Activated T-helper 17 cell treated with anti-CD3 and anti-CD28 coated beads, Interleukin-2, amount 50 U/mL, for 72 hours (primary cell): ENCODE data around the gene OR2D2. TPM values are rescaled to one million over a fixed set of nuclear protein-coding genes. Genes with fewer than 3 reads are reported as not detected.
"Not testable (repeated sequence)": the region's sequence is repeated elsewhere in the genome, so short reads cannot be mapped to it uniquely, and the experiment has no call there.

Experiments used
- ATAC-seq: fragments of 150-1000 bp; cut with Tn5 transposase; replicated peaks from 2 replicates; pipeline ENCODE4 v1.10.0; 2021; ENCODE audit warnings: mild to moderate bottlenecking, moderate library complexity
- H3K27ac Mint-ChIP-seq: one replicate; pipeline ENCODE4 v1.8.0; 2022; ENCODE audit warnings: mixed read lengths
- H3K27me3 Mint-ChIP-seq: one replicate; pipeline ENCODE4 v1.8.0; 2022; ENCODE audit warnings: mixed read lengths
- H3K36me3 Mint-ChIP-seq: one replicate; pipeline ENCODE4 v1.8.0; 2022; ENCODE audit warnings: low read depth, mild to moderate bottlenecking, mixed read lengths
- H3K4me1 Mint-ChIP-seq: one replicate; pipeline ENCODE4 v1.8.0; 2022; ENCODE audit warnings: mixed read lengths
- H3K4me3 Mint-ChIP-seq: one replicate; pipeline ENCODE4 v1.8.0; 2022; ENCODE audit warnings: mild to moderate bottlenecking, mixed read lengths
- H3K9me3 Mint-ChIP-seq: one replicate; pipeline ENCODE4 v1.8.0; 2022; ENCODE audit warnings: mixed read lengths
- total RNA-seq, 2 donors: library from RNA; stranded (reverse); gene quantifications; one replicate each; pipeline ENCODE4 v1.2.3, GENCODE V29; 2022

Gene OR2D2
- total RNA-seq, 2 donors from 2014 or later, result not detected

DNA sequence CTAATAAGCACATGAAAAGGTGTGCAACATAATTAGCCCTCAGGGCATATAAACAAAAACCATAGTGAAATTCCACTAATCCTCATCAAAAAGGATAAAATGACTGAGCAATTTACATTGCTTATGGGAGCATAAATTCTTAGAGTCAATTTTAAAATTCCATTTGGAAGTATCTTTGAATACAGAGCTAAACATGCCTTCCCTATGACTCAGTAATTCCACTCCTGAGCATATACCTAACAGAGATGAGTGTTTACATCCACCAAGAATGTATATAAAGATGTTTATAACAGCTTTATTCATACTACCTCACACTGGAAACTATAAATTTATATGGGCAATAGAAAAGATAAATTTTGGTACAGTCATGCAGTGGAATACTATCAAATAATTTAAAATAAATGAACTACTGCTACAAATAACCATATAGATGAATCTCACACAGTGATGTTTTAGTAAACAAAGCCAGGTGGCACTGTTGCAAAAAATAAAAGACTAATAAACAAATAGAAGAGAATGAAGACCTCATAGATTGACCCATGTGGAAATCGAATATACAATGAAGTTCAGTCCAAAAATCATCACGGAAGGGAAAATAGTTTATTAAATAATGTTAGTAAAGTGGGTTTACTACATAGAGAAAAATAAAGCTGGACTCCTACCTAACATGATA, 8.2 kb upstream of the OR2D2 start:
- Mint-ChIP-seq H3K4me3 (no peak overlapping the region), H3K9me3 (no peaks in the 10 kb centered on the region), H3K27ac (no peak overlapping the region), H3K27me3 (peaks cover 29% of the 10 kb centered on the region), H3K4me1 (no peaks in the 10 kb centered on the region), H3K36me3 (no peaks in the 10 kb centered on the region)
- ATAC-seq, result no peak

DNA sequence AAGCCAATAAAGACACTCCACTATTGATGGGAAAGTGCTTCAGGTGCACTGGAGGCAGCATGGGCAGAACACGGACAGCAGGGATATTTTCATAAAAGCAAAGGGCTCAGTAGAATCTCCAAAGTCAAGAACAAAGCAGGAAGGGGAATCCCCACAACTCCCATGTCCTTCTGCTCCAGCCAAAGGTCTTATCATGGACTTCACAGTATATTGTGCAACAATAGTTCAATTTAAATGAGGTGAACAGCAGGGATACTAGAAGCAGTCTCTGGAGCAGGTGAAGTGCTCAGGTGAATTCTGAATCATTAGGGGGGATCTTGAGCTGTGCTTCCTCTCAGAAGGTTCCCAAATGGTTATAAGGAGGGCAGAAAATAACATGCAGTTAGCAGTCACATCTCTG, 6.6 kb upstream of the OR2D2 start:
- H3K9me3 Mint-ChIP-seq, result no peaks in the 10 kb centered on the region
- H3K27me3 Mint-ChIP-seq, result peaks cover 29% of the 10 kb centered on the region
- no peaks in the 10 kb centered on the region for H3K36me3 Mint-ChIP-seq
- no peak overlapping the region for H3K27ac Mint-ChIP-seq
- H3K4me1 Mint-ChIP-seq, result no peaks in the 10 kb centered on the region
- no peak for ATAC-seq
- H3K4me3 Mint-ChIP-seq, result no peak overlapping the region

DNA sequence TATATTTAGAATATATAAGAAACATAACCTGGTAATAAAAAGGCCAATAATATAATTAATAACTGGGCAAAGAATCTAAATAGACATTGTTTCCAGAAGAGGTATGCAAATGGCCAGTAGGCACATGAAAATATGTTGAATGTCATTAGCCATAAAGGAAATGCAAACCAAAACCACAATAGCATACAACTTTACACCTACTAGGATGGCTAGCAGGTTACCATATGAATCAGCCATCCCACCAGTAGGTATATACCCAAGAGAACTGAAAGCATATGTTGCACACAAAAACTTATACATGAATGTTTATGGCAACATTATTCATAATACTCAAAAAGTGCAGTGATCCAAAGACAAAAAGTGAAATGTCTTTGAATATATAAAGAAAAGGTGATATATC, 2.7 kb upstream of the OR2D2 start:
- H3K9me3 Mint-ChIP-seq, result no peaks in the 10 kb centered on the region
- peaks cover 32% of the 10 kb centered on the region for H3K27me3 Mint-ChIP-seq
- no peak overlapping the region for H3K4me3 Mint-ChIP-seq
- no peaks in the 10 kb centered on the region for H3K36me3 Mint-ChIP-seq
- H3K27ac Mint-ChIP-seq, result no peak overlapping the region
- peak; percentile 69 for ATAC-seq
- H3K4me1 Mint-ChIP-seq, result no peaks in the 10 kb centered on the region

DNA sequence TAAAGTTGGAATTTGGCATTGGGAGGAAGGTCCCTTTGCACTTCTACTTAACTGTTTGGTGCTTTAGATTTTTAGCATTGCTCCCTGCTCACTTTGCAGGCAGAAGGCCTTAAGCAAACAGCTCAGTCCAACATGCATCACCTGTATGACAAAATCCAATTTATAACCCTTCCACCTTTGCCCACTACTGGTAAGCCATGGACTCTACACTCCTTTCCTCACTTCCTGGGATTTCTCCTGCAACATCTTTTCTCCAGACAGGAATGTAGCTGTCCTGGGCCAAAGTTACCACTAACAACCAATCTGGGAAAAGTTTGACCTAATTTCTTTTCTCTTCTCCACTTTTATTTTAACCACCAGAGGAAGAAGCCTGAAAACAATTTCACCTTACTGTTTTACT, 1.8 kb upstream of the OR2D2 start:
- H3K4me3 Mint-ChIP-seq, result no peak overlapping the region
- H3K9me3 Mint-ChIP-seq, result no peaks in the 10 kb centered on the region
- H3K4me1 Mint-ChIP-seq, result no peaks in the 10 kb centered on the region
- no peak for ATAC-seq
- no peak overlapping the region for H3K27ac Mint-ChIP-seq
- no peaks in the 10 kb centered on the region for H3K36me3 Mint-ChIP-seq
- peaks cover 34% of the 10 kb centered on the region for H3K27me3 Mint-ChIP-seq

DNA sequence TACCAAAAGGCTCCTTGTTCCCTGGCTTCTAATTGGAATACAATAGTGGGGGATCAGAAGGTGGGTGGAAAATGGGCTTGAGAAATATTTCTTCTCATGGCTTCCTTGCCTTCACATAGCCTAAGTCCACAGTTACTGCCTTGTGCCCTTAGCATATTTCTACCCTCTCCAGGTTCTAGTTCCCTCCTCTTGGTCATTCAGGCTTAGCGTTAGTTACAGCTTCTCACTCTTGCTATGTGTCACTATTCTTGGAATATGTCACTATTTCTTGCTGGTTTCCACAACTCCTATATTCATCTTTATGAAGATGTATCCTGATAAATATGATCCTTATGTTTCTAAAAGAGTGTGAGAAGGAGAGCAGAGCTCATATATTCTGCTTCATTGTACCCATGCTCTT, 2.5 kb downstream of the OR2D2 start:
- H3K9me3 Mint-ChIP-seq, result no peaks in the 10 kb centered on the region
- no peak for ATAC-seq
- no peak overlapping the region for H3K4me3 Mint-ChIP-seq
- no peak overlapping the region for H3K27ac Mint-ChIP-seq
- H3K4me1 Mint-ChIP-seq, result no peaks in the 10 kb centered on the region
- peaks cover 18% of the 10 kb centered on the region for H3K27me3 Mint-ChIP-seq
- no peaks in the 10 kb centered on the region for H3K36me3 Mint-ChIP-seq

DNA sequence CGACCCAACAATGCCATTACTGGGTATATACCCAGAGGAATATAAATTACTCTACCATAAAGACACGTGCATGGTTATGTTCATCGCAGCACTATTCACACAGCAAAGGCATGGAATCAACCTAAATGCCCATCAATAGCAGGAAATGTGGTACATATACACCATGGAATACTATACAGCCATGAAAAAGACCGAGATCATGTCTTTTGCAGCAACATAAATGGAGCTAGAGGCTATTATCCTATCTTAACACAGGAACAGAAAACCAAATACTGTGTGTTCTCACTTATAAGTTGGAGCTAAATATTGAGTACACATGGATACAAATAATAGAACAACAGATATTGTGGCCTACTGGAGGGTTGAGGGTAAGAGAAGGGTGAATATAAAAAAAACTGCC, 3.5 kb downstream of the OR2D2 start:
- no peaks in the 10 kb centered on the region for H3K9me3 Mint-ChIP-seq
- no peak overlapping the region for H3K4me3 Mint-ChIP-seq
- ATAC-seq, result no peak
- H3K27me3 Mint-ChIP-seq, result peaks cover 25% of the 10 kb centered on the region
- no peaks in the 10 kb centered on the region for H3K36me3 Mint-ChIP-seq
- no peaks in the 10 kb centered on the region for H3K4me1 Mint-ChIP-seq
- no peak overlapping the region for H3K27ac Mint-ChIP-seq

DNA sequence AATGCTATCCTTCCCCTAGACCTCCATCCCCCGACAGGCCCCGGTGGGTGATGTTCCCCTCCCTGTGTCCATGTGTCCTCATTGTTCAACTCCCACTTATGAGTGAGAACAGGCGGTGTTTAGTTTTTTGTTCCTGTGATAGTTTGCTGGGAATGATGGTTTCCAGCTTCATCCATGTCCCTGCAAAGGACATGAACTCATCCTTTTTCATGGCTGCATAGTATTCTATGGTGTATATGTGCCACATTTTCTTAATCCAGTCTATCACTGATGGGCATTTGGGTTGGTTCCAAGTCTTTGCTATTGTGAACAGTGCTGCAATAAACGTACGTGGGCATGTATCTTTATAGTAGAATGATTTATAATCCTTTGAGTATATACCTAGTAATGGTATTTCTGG, 4.6 kb downstream of the OR2D2 start:
- H3K27ac Mint-ChIP-seq, H3K4me3 Mint-ChIP-seq, H3K4me1 Mint-ChIP-seq, H3K36me3 Mint-ChIP-seq, H3K9me3 Mint-ChIP-seq, ATAC-seq: not testable (repeated sequence)
- H3K27me3 Mint-ChIP-seq, result peaks cover 29% of the 10 kb centered on the region

DNA sequence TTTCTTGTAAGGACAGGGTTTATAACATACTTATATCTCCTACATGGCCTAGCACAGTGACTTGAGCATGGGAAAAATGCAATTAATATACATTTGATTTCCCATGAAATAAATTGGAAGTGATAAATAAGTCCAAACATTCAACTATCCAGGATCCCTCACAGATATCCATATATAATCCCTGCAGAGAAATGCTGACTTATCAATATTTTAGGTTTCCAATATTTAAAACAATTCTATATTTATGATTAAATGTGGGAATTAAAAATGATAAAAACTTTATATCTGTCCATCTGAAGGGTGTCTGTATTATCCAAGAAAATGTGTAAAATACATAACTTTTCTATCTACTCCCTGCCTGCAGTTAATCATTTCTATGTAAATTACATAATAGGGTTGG, 9.5 kb downstream of the OR2D2 start:
- H3K27ac Mint-ChIP-seq, result no peak overlapping the region
- H3K4me3 Mint-ChIP-seq, result no peak overlapping the region
- H3K27me3 Mint-ChIP-seq, result peaks cover 29% of the 10 kb centered on the region
- H3K36me3 Mint-ChIP-seq, result no peaks in the 10 kb centered on the region
- no peaks in the 10 kb centered on the region for H3K9me3 Mint-ChIP-seq
- H3K4me1 Mint-ChIP-seq, result no peaks in the 10 kb centered on the region
- no peak for ATAC-seq

DNA sequence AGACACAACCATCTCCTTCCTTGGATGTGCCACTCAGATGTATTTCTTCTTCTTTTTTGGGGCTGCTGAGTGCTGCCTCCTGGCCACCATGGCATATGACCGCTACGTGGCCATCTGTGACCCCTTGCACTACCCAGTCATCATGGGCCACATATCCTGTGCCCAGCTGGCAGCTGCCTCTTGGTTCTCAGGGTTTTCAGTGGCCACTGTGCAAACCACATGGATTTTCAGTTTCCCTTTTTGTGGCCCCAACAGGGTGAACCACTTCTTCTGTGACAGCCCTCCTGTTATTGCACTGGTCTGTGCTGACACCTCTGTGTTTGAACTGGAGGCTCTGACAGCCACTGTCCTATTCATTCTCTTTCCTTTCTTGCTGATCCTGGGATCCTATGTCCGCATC, 15.4 kb downstream of the OR2D2 start:
- Mint-ChIP-seq H3K4me1 (no peaks in the 10 kb centered on the region), H3K27me3 (peaks cover 26% of the 10 kb centered on the region), H3K36me3 (no peaks in the 10 kb centered on the region), H3K4me3 (no peak overlapping the region), H3K27ac (no peak overlapping the region), H3K9me3 (no peaks in the 10 kb centered on the region)
- ATAC-seq, result no peak

DNA sequence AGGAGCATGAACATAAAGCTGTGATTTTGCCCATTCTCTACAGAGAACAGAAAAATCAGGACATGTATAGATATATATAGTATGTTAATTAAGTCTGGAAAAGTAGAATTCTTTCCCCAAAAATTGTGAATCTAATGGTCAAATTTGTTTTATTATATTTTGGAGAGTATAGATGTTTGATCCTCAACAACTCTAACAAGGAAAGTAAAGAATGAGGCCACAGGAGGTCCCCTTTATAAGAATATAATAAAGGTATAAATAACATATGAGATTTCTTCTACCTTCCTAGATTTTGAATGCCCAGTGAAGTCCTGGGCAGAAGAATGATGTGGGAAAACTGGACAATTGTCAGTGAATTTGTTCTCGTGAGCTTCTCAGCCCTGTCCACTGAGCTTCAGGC, 16.0 kb downstream of the OR2D2 start, which contains the start of gene OR10A4:
Gene OR10A4 (plus strand): TSS at position 301 of the 400 bp plus-strand sequence. CDS start 23 bp downstream, at position 324.
- no peaks in the 10 kb centered on the region for H3K9me3 Mint-ChIP-seq
- H3K36me3 Mint-ChIP-seq, result no peaks in the 10 kb centered on the region
- no peak within 1 kb of the TSS for H3K27ac Mint-ChIP-seq
- H3K4me1 Mint-ChIP-seq, result no peaks in the 10 kb centered on the region
- H3K4me3 Mint-ChIP-seq, result no peak within 1 kb of the TSS
- ATAC-seq, result no peak
- peaks cover 24% of the 10 kb centered on the region for H3K27me3 Mint-ChIP-seq

DNA sequence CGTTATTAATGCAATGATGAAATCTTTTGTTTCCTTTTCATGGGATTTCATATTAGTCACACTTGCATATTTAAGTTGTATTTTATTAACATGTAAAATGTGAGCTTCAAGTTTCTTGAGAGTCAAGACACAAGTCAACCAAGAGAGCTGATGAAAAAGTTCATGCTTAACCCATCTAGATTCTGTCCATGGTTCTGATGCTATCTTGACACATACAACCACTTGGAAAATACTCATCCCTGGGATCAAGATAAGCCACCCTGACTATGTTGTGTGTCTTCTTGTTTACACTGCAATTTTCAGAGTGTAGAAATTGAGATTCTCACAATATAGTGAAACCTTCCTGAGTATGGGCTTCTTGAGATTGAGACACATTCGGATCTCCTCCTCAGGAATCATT, 16.5 kb downstream of the OR2D2 start:
- H3K36me3 Mint-ChIP-seq, result no peaks in the 10 kb centered on the region
- peaks cover 23% of the 10 kb centered on the region for H3K27me3 Mint-ChIP-seq
- H3K4me3 Mint-ChIP-seq, result no peak overlapping the region
- H3K9me3 Mint-ChIP-seq, result no peaks in the 10 kb centered on the region
- ATAC-seq, result no peak
- H3K4me1 Mint-ChIP-seq, result no peaks in the 10 kb centered on the region
- H3K27ac Mint-ChIP-seq, result no peak overlapping the region

DNA sequence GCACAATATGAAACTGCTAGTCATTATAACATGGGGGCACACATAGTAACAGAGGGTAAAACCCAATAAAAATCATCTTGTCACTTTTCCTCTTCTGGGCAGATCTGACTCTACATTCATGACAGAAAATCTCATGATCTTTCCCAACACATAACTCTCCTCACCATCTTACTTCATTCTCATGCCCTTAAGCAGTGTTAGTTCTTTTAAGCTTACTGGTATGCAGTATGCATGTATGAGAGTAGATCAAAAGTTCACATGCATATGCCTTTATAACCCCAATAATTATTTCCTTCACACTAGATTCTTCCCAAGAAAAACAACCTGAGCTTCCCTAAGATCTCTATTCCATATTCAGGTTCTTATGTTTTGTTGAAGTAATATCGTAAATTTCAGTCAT, 21.0 kb downstream of the OR2D2 start:
- Mint-ChIP-seq H3K27me3 (peaks cover 13% of the 10 kb centered on the region), H3K4me1 (no peaks in the 10 kb centered on the region), H3K4me3 (no peak overlapping the region), H3K9me3 (no peaks in the 10 kb centered on the region), H3K36me3 (no peaks in the 10 kb centered on the region), H3K27ac (no peak overlapping the region)
- ATAC-seq, result no peak

DNA sequence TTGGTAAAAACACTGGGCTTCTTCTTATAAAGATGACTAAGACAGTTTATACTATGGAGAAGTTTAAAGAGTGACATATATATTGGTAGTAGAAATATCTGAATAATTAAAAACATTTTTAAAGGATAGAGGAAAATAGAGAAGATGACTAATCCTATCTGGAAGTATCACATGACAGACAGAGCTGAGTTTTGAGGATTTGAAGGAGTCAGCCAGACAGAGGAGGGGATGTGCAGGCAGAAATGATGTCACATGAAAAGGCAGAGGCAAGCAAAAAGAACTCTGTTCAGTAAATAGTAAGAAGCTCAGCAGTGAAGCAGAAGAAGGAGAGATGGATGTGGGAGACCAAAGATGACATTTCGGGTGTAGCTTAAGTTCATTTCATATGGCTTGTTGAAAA, 27.9 kb downstream of the OR2D2 start:
- Mint-ChIP-seq H3K27ac (no peak overlapping the region), H3K9me3 (peaks cover 5% of the 10 kb centered on the region), H3K36me3 (no peaks in the 10 kb centered on the region), H3K4me1 (no peaks in the 10 kb centered on the region), H3K27me3 (peaks cover 17% of the 10 kb centered on the region), H3K4me3 (no peak overlapping the region)
- no peak for ATAC-seq

DNA sequence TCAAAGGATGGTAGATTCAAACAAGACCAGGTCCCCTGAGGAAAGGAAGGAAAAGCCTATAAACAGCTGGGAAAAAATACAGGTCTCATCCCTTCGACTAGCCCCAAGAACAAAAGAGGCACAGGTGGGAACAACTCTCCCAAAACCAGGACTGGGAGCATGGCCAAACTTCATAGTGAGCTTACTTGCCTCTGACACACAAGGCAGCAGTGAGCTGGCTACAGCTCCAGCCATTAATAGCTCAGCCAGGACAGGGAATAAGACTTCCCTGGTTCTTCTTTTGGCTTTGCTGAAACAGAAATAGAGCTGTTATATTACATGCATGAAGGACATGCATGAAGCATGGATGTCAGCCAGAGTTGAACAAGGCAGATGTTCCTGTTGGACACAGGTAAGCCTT, 29.3 kb downstream of the OR2D2 start, which contains the start of gene OR10A2:
Gene OR10A2 (plus strand): TSS at position 97 of the 400 bp plus-strand sequence. CDS start 6,698 bp downstream, outside the sequence.
- H3K27ac Mint-ChIP-seq, result no peak within 1 kb of the TSS
- ATAC-seq, result no peak
- no peaks in the 10 kb centered on the region for H3K4me1 Mint-ChIP-seq
- peaks cover 6% of the 10 kb centered on the region for H3K9me3 Mint-ChIP-seq
- H3K36me3 Mint-ChIP-seq, result no peaks in the 10 kb centered on the region
- peaks cover 19% of the 10 kb centered on the region for H3K27me3 Mint-ChIP-seq
- no peak within 1 kb of the TSS for H3K4me3 Mint-ChIP-seq

DNA sequence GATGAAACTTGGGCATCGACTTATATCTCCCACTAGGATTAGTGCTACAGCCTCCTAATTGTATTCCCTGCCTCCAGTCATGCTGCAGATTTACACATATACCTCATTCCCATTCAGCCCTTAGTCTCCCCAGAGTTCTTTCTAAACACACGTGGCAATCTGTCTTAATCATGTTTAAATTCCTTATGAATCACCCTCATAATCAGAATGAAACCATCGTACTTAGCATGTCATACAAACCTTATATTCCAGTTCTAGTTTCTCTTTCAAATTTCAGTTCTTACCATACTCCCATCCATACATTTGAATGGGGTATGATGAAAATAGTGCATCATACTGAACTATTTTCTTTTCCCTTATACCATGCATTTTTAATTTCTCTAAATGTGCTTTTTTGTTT, 35.4 kb downstream of the OR2D2 start:
- Mint-ChIP-seq H3K9me3 (peaks cover 6% of the 10 kb centered on the region), H3K36me3 (no peaks in the 10 kb centered on the region), H3K27ac (no peak overlapping the region), H3K4me3 (no peak overlapping the region), H3K27me3 (peaks cover 19% of the 10 kb centered on the region), H3K4me1 (peaks cover 6% of the 10 kb centered on the region)
- peak; percentile 96 for ATAC-seq
